H1 (cell line): ENCODE measurements around the gene ZNF385B. TPM values are rescaled to one million over a fixed set of nuclear protein-coding genes. Genes with fewer than 3 reads are reported as not detected.

Experiments
- CTCF ChIA-PET: fragments of 300-600 bp; sonication (Branson Sonifier 250); formaldehyde crosslinking; loops from one replicate; lab custom pipeline; 2021; ENCODE audit not compliant: partially characterized antibody; lab: Charles Lee
- POLR2A ChIA-PET: fragments of 300-600 bp; sonication (Branson Sonifier 250); formaldehyde crosslinking; loops from one replicate; lab custom pipeline; 2021; ENCODE audit warnings: inconsistent platforms; ENCODE audit not compliant: partially characterized antibody; lab: Charles Lee
- DNase-seq, 2 experiments: peaks; one replicate each; pipeline versions ENCODE4 v3.0.0 to v3.0.0-alpha.2; 2010 to 2022; ENCODE audit warnings: low spot score in 2 of 2, low read depth in 1 of 2, mixed read lengths in 1 of 2
- FAIRE-seq: peaks from 2 replicates; lab custom pipeline; 2011; peaks lifted over from hg19 to GRCh38; lab: Jason Lieb, UNC
- H2AFZ ChIP-seq: 2 replicates; pipeline ENCODE4 v1.8.1; 2012; ENCODE audit warnings: low read length, inconsistent platforms
- H2AK5ac ChIP-seq: 2 replicates; pipeline ENCODE4 v1.6.1; 2013; ENCODE audit warnings: low read depth, low read length
- H2BK120ac ChIP-seq: replicated peaks from 2 replicates; pipeline ENCODE3; 2013; ENCODE audit warnings: low read depth, low read length, inconsistent platforms
- H2BK12ac ChIP-seq: 2 replicates; pipeline ENCODE4 v1.6.1; 2013; ENCODE audit warnings: low read depth, low read length
- H2BK15ac ChIP-seq: 2 replicates; pipeline ENCODE4 v1.6.1; 2013; ENCODE audit warnings: low read length
- H2BK20ac ChIP-seq: 2 replicates; pipeline ENCODE4 v1.6.1; 2013; ENCODE audit warnings: low read length
- H2BK5ac ChIP-seq: 2 replicates; pipeline ENCODE4 v1.6.1; 2013; ENCODE audit warnings: low read depth, low read length
- H3K14ac ChIP-seq: 2 replicates; pipeline ENCODE4 v1.6.1; 2013; ENCODE audit warnings: inconsistent platforms; ENCODE audit not compliant: insufficient read length
- H3K18ac ChIP-seq: 2 replicates; pipeline ENCODE4 v1.6.1; 2013; ENCODE audit warnings: low read length; ENCODE audit errors: extremely low read depth
- H3K23ac ChIP-seq: 2 replicates; pipeline ENCODE4 v1.6.1; 2013; ENCODE audit warnings: inconsistent platforms; ENCODE audit not compliant: insufficient read length
- H3K23me2 ChIP-seq: 2 replicates; pipeline ENCODE4 v1.6.1; 2013; ENCODE audit warnings: low read depth, low read length
- H3K27ac ChIP-seq: 2 replicates; pipeline ENCODE4 v1.6.1; 2011; ENCODE audit warnings: low read depth, low read length, inconsistent platforms
- H3K27me3 ChIP-seq, 4 experiments: replicated peaks in 1 of 4; 1 replicate in 1 of 4; 2 replicates in 3 of 4; pipeline versions ENCODE4 v1.6.1 to v1.8.1; 2011 to 2013; ENCODE audit warnings: low read length in 3 of 4, mild to moderate bottlenecking in 3 of 4, inconsistent platforms in 2 of 4, mixed read lengths in 2 of 4, moderate library complexity in 1 of 4; ENCODE audit not compliant: control insufficient read depth in 3 of 4, insufficient read depth in 3 of 4; ENCODE audit errors: extremely low read depth in 1 of 4
- H3K36me3 ChIP-seq, 4 experiments: 2 replicates each; pipeline versions ENCODE4 v1.6.1 to v1.8.1; 2011 to 2013; ENCODE audit warnings: mild to moderate bottlenecking in 4 of 4, low read length in 3 of 4, moderate library complexity in 2 of 4, control low read depth in 1 of 4, inconsistent platforms in 1 of 4; ENCODE audit not compliant: insufficient read depth in 4 of 4, control insufficient read depth in 2 of 4
- H3K4ac ChIP-seq: replicated peaks from 2 replicates; pipeline ENCODE3; 2013; ENCODE audit warnings: low read length, low read depth, mixed read lengths, inconsistent platforms; ENCODE audit not compliant: insufficient read length
- H3K4me1 ChIP-seq, 4 experiments: replicated peaks in 1 of 4; 1 replicate in 1 of 4; 2 replicates in 3 of 4; pipeline versions ENCODE4 v1.6.1 to v1.8.1; 2011 to 2013; ENCODE audit warnings: low read length in 3 of 4, inconsistent platforms in 2 of 4, mixed read lengths in 1 of 4; ENCODE audit not compliant: insufficient read depth in 4 of 4, control insufficient read depth in 3 of 4
- H3K4me2 ChIP-seq, 2 experiments: 2 replicates each; pipeline versions ENCODE4 v1.6.1 to v1.8.1; 2011 to 2013; ENCODE audit warnings: low read depth in 2 of 2, low read length in 2 of 2, control low read depth in 1 of 2, inconsistent platforms in 1 of 2, mild to moderate bottlenecking in 1 of 2; ENCODE audit not compliant: insufficient read depth in 1 of 2
- H3K4me3 ChIP-seq, 4 experiments: fragments of 200-600, 300-600 bp in 1 of 4; sonication (generic), shearing (Covaris generic), sonication (Bioruptor Twin) in 1 of 4; 2 replicates each; pipeline versions ENCODE4 v1.5.1 to v1.8.1; 2011 to 2016; ENCODE audit warnings: low read length in 4 of 4, low read depth in 3 of 4, control low read depth in 2 of 4, inconsistent platforms in 2 of 4, mild to moderate bottlenecking in 2 of 4, mixed read lengths in 1 of 4, moderate library complexity in 1 of 4; ENCODE audit not compliant: insufficient read depth in 2 of 4; ENCODE audit errors: extremely low read depth in 1 of 4
- H3K56ac ChIP-seq: replicated peaks from 2 replicates; pipeline ENCODE3; 2013; ENCODE audit warnings: low read depth, mild to moderate bottlenecking, mixed read lengths, low read length, inconsistent platforms; ENCODE audit not compliant: insufficient read length
- H3K79me1 ChIP-seq: 2 replicates; pipeline ENCODE4 v1.6.1; 2013; ENCODE audit warnings: low read depth, low read length, control low read depth
- H3K79me2 ChIP-seq, 2 experiments: 2 replicates each; pipeline versions ENCODE4 v1.6.1 to v1.8.1; 2012 to 2013; ENCODE audit warnings: low read length in 2 of 2, mild to moderate bottlenecking in 2 of 2, inconsistent platforms in 1 of 2; ENCODE audit not compliant: insufficient read depth in 2 of 2, control insufficient read depth in 1 of 2
- H3K9ac ChIP-seq, 4 experiments: replicated peaks in 1 of 4; 1 replicate in 1 of 4; 2 replicates in 3 of 4; pipeline versions ENCODE4 v1.6.1 to v1.8.1; 2011 to 2013; ENCODE audit warnings: low read depth in 3 of 4, low read length in 3 of 4, control low read depth in 2 of 4, mild to moderate bottlenecking in 2 of 4, moderate library complexity in 2 of 4, inconsistent platforms in 1 of 4; ENCODE audit errors: extremely low read depth in 1 of 4
- H3K9me3 ChIP-seq, 2 experiments: 2 replicates each; pipeline versions ENCODE4 v1.6.1 to v1.8.1; 2012 to 2013; ENCODE audit warnings: mild to moderate bottlenecking in 2 of 2, moderate library complexity in 2 of 2, control low read depth in 1 of 2, inconsistent platforms in 1 of 2, low read depth in 1 of 2, low read length in 1 of 2, mixed read lengths in 1 of 2; ENCODE audit not compliant: insufficient read depth in 2 of 2
- H4K20me1 ChIP-seq, 2 experiments: replicated peaks in 1 of 2; 2 replicates each; pipeline versions ENCODE3 to v1.8.1; 2011 to 2013; ENCODE audit warnings: inconsistent platforms in 2 of 2, low read length in 2 of 2, mild to moderate bottlenecking in 1 of 2; ENCODE audit not compliant: insufficient read depth in 2 of 2, control insufficient read depth in 1 of 2
- H4K5ac ChIP-seq: 2 replicates; pipeline ENCODE4 v1.6.1; 2013; ENCODE audit warnings: low read length, low read depth, mixed read lengths, inconsistent platforms; ENCODE audit not compliant: insufficient read length
- H4K8ac ChIP-seq: 2 replicates; pipeline ENCODE4 v1.8.0; 2013; ENCODE audit warnings: mild to moderate bottlenecking, moderate library complexity, low read length, inconsistent platforms; ENCODE audit not compliant: insufficient read depth; ENCODE audit errors: extremely low read depth
- H4K91ac ChIP-seq: replicated peaks from 2 replicates; pipeline ENCODE3; 2013; ENCODE audit warnings: low read length, mixed read lengths, inconsistent platforms; ENCODE audit not compliant: insufficient read length
- HDAC2 ChIP-seq, 2 experiments: fragments of 300-600 bp in 1 of 2; sonication (generic) in 1 of 2; IDR thresholded peaks; 2 replicates each; pipeline ENCODE4 v1.6.1; 2011 to 2012; ENCODE audit warnings: low read depth in 2 of 2, low read length in 2 of 2, mild to moderate bottlenecking in 2 of 2, moderate library complexity in 2 of 2, borderline replicate concordance in 1 of 2, inconsistent platforms in 1 of 2
- POU5F1 ChIP-seq: IDR thresholded peaks from 2 replicates; pipeline ENCODE4 v1.6.1; 2011; ENCODE audit warnings: low read depth, mild to moderate bottlenecking, low read length, moderate library complexity
- RFX5 ChIP-seq: IDR thresholded peaks from 2 replicates; pipeline ENCODE4 v1.6.1; 2011; ENCODE audit warnings: low read depth, low read length, improper control_type of control experiment, borderline replicate concordance
- RXRA ChIP-seq: IDR thresholded peaks from 2 replicates; pipeline ENCODE4 v1.6.1; 2011; ENCODE audit warnings: low read depth, mild to moderate bottlenecking, low read length, moderate library complexity; ENCODE audit not compliant: insufficient read depth
- SIN3A ChIP-seq, 2 experiments: IDR thresholded peaks in 1 of 2; conservative IDR thresholded peaks in 1 of 2; 2 replicates each; pipeline ENCODE4 v1.6.1; 2011 to 2012; ENCODE audit warnings: low read length in 2 of 2, improper control_type of control experiment in 1 of 2, low read depth in 1 of 2, mild to moderate bottlenecking in 1 of 2
- WGBS, 2 experiments: shearing (Covaris generic) in 1 of 2; methylation state at CpG; one replicate each; pipeline versions ENCODE4 v1.1.6 to v1.1.7; 2013 to 2015; ENCODE audit warnings: low lambda C conversion rate in 2 of 2, mixed read lengths in 2 of 2, inconsistent platforms in 1 of 2, low coverage in 1 of 2, missing lambda C conversion rate in 1 of 2; ENCODE audit not compliant: insufficient replicate concordance in 2 of 2, insufficient coverage in 1 of 2, insufficient read length in 1 of 2; ENCODE audit errors: extremely low coverage in 1 of 2, missing lambda C conversion rate in 1 of 2; 5-methylcytosine and 5-hydroxymethylcytosine counted together
- polyA plus RNA-seq, 7 experiments: library from polyadenylated mRNA; depleted of rRNA in 3 of 7; stranded (reverse) in 5 of 7; unstranded in 2 of 7; fragments of >200 nt in 5 of 7; fragments of 200-250 nt in 2 of 7; gene quantifications; 1 replicate in 5 of 7; 2 replicates in 1 of 7; 4 replicates in 1 of 7; pipeline versions ENCODE4 v1.2.1 to v1.2.3, GENCODE V29; 2011 to 2013; ENCODE audit warnings: missing spikeins in 2 of 7, mixed read lengths in 2 of 7
- total RNA-seq: library from RNA; stranded (reverse); fragmentation: NEBNext Ultra II Directional; extraction: Animal tissue kit (Norgen Biotek cat#: 25700); gene quantifications from 2 replicates; pipeline ENCODE4 v1.2.1, GENCODE V29; 2021

ZNF385B gene
- total and polyA plus RNA-seq, 2 of the 8 experiments (the other 6 are each of a cell fraction or from before 2014, with no cell fraction given) = 1.1 to 3.7 TPM

DNA sequence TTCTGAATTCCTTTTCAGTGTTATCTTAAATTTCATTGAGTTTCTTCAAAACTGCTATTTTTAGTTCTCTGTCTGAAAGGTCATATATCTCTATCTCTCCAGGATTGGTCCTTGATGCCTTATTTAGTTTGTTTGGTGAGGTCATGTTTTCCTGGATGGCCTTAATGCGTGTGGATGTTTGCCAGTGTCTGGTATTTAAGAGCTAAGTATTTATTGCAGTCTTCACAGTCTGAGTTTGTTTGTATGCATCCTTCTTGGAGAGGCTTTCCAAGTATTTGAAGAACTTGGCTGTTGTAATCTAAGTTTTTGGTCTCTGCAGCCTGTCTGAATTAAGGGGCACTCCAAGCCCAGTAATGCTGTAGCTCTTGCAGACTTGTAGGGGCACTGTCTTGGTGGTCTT, 249.3 kb downstream of the ZNF385B start:
- CTCF ChIA-PET = interaction anchor here (2.0 kb wide), 1 partner anchor 10 kb away, joined by 7 read pairs; no protein-coding TSS in a partner anchor
- FAIRE-seq = no peak
- H3K14ac ChIP-seq = no peak overlapping the region

More for the DNA sequence above, 249.3 kb downstream of the ZNF385B start:
- TF ChIP-seq RXRA (no peak), RFX5 (no peak), HDAC2 (IDR thresholded peaks at IDR 0.05; ENCODE audit: borderline replicate concordance in 1 of 2, low read depth in 2 of 2, low read length in 2 of 2) (no peak), SIN3A (conservative IDR thresholded peaks at IDR 0.05 in 1 of 2, IDR thresholded peaks at IDR 0.05 in 1 of 2; ENCODE audit: low read depth in 1 of 2, low read length in 2 of 2) (no peak), POU5F1 (no peak)
- no peak overlapping the region for H4K5ac ChIP-seq
- H2AK5ac ChIP-seq = no peak overlapping the region
- no peak overlapping the region for H2BK15ac ChIP-seq
- H4K91ac ChIP-seq = no peak overlapping the region
- no peak overlapping the region for H2BK20ac ChIP-seq
- H2BK5ac ChIP-seq = no peak overlapping the region
- H3K9ac ChIP-seq = no peak overlapping the region
- H3K4me2 ChIP-seq = no peak overlapping the region
- H3K79me1 ChIP-seq = no peaks in the 10 kb centered on the region
- no peak for DNase-seq
- POLR2A ChIA-PET = no interaction called here
- no peak overlapping the region for H2AFZ ChIP-seq
- no peak overlapping the region for H2BK12ac ChIP-seq
- peaks cover 2 to 4% (median 3%) of the 10 kb centered on the region in 4 experiments; a peak in 4 of 7 replicates for H3K4me1 ChIP-seq
- no peak overlapping the region for H3K23ac ChIP-seq
- no peaks in the 10 kb centered on the region; the same call in 1 of the 2 replicates for H3K23me2 ChIP-seq
- WGBS, 2 experiments = 45% methylated on average over 1 of the region's 1 CpG; no CpG with 5 or more reads in 1 of the 2 experiments
- no peak overlapping the region for H3K4ac ChIP-seq
- no peak overlapping the region for H2BK120ac ChIP-seq
- H3K79me2 ChIP-seq = no peaks in the 10 kb centered on the region
- H4K8ac ChIP-seq = no peak overlapping the region
- no peaks in the 10 kb centered on the region for H3K9me3 ChIP-seq
- no peaks in the 10 kb centered on the region for H4K20me1 ChIP-seq
- no peak overlapping the region for H3K4me3 ChIP-seq
- H3K18ac ChIP-seq = no peak overlapping the region
- H3K36me3 ChIP-seq = no peaks in the 10 kb centered on the region
- H3K56ac ChIP-seq = no peak overlapping the region
- no peaks in the 10 kb centered on the region for H3K27me3 ChIP-seq
- H3K27ac ChIP-seq = no peak overlapping the region
